ENCODE results near the gene IL22RA1. TPM values are rescaled to one million over a fixed set of nuclear protein-coding genes. Genes with fewer than 3 reads are reported as not detected.

Gene IL22RA1
- total and polyA plus RNA-seq, 2 of the 8 experiments (the other 6 are each of a cell fraction or from before 2014, with no cell fraction given), result 0.17 to 0.32 TPM

DNA sequence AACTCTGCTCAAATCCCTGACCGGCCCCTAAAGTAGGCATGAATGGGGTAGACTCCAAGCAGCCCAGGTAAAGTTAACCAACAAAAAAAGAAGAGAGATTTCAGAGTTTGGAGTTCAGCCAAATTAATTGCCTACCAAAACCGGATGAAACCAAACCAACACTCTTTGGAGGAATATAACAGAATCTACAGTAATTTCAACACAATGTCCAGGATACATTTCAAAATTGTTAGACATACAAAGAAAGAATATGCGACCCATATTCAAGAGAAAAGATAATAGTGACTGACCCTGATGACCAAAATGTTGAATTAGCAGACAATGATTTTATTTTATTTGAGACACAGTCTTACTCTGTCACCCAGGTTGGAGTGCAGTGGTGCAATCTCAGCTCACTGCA, 12.6 kb downstream of the IL22RA1 start:
- Histone ChIP-seq H3K36me3 (ENCODE audit: control insufficient read depth in 2 of 4, insufficient read depth in 4 of 4, low read length in 3 of 4) (no peaks in the 10 kb centered on the region), H4K5ac (ENCODE audit: insufficient read length, low read depth, low read length) (no peak overlapping the region), H2AFZ (ENCODE audit: low read length) (no peak overlapping the region), H3K23ac (ENCODE audit: insufficient read length) (no peak overlapping the region), H4K8ac (ENCODE audit: extremely low read depth, insufficient read depth, low read length) (no peak overlapping the region), H3K4me2 (ENCODE audit: insufficient read depth in 1 of 2, low read depth in 2 of 2, low read length in 2 of 2) (no peak overlapping the region), H3K14ac (ENCODE audit: insufficient read length) (no peak overlapping the region), H2BK5ac (ENCODE audit: low read depth, low read length) (no peak overlapping the region), H3K4me3 (ENCODE audit: extremely low read depth in 1 of 4, insufficient read depth in 2 of 4, low read depth in 3 of 4, low read length in 4 of 4) (no peak overlapping the region), H3K56ac (replicated peaks; ENCODE audit: insufficient read length, low read depth, low read length) (no peak overlapping the region), H3K9me3 (ENCODE audit: insufficient read depth in 2 of 2, low read depth in 1 of 2, low read length in 1 of 2) (peaks cover 3 to 5% of the 10 kb centered on the region in 2 experiments; a peak in 1 of 4 replicates), H3K4ac (replicated peaks; ENCODE audit: insufficient read length, low read depth, low read length) (no peak overlapping the region), H3K18ac (ENCODE audit: extremely low read depth, low read length) (no peak overlapping the region), H3K9ac (replicated peaks in 1 of 4; ENCODE audit: extremely low read depth in 1 of 4, low read depth in 3 of 4, low read length in 3 of 4) (no peak overlapping the region), H3K4me1 (replicated peaks in 1 of 4; ENCODE audit: control insufficient read depth in 3 of 4, insufficient read depth in 4 of 4, low read length in 3 of 4) (peaks cover 0 to 4% (median 2%) of the 10 kb centered on the region in 4 experiments; a peak in 4 of 7 replicates), H2BK12ac (ENCODE audit: low read depth, low read length) (no peak overlapping the region), H3K79me2 (ENCODE audit: control insufficient read depth in 1 of 2, insufficient read depth in 2 of 2, low read length in 2 of 2) (no peaks in the 10 kb centered on the region), H3K23me2 (ENCODE audit: low read depth, low read length) (no peaks in the 10 kb centered on the region), H3K79me1 (ENCODE audit: low read depth, low read length) (no peaks in the 10 kb centered on the region), H4K91ac (replicated peaks; ENCODE audit: insufficient read length, low read length) (no peak overlapping the region), H4K20me1 (replicated peaks in 1 of 2; ENCODE audit: control insufficient read depth in 1 of 2, insufficient read depth in 2 of 2, low read length in 2 of 2) (no peaks in the 10 kb centered on the region), H3K27me3 (replicated peaks in 1 of 4; ENCODE audit: control insufficient read depth in 3 of 4, extremely low read depth in 1 of 4, insufficient read depth in 3 of 4, low read length in 3 of 4) (no peaks in the 10 kb centered on the region; a peak in 3 of 7 replicates), H2BK15ac (ENCODE audit: low read length) (no peak overlapping the region), H2BK20ac (ENCODE audit: low read length) (no peak overlapping the region), H2AK5ac (ENCODE audit: low read depth, low read length) (no peak overlapping the region), H3K27ac (ENCODE audit: low read depth, low read length) (no peak overlapping the region), H2BK120ac (replicated peaks; ENCODE audit: low read depth, low read length) (no peak overlapping the region)
- FAIRE-seq, result no peak
- WGBS, 2 experiments (ENCODE audit: extremely low coverage in 1 of 2, insufficient coverage in 1 of 2, insufficient read length in 1 of 2, insufficient replicate concordance in 2 of 2, low coverage in 1 of 2, low lambda C conversion rate in 2 of 2, missing lambda C conversion rate in 1 of 2), result 90% methylated on average over 3 of the region's 3 CpGs; no CpG with 5 or more reads in 1 of the 2 experiments
- CTCF ChIA-PET (ENCODE audit: partially characterized antibody), result no interaction called here
- POLR2A ChIA-PET (ENCODE audit: partially characterized antibody), result no interaction called here
- TF ChIP-seq ASH2L (IDR thresholded peaks at IDR 0.05; ENCODE audit: low read length), result no peak
- TF ChIP-seq RXRA (IDR thresholded peaks at IDR 0.05; ENCODE audit: insufficient read depth, low read depth, low read length), result no peak
- no peak for TF ChIP-seq POU5F1 (IDR thresholded peaks at IDR 0.05; ENCODE audit: low read depth, low read length)
- no peak for TF ChIP-seq JUND (IDR thresholded peaks at IDR 0.05; ENCODE audit: low read length)
- TF ChIP-seq KDM5A (IDR thresholded peaks at IDR 0.05; ENCODE audit: low read length), result no peak
- TF ChIP-seq CREB1 (IDR thresholded peaks at IDR 0.05), result no peak
- TF ChIP-seq FOSL1 (IDR thresholded peaks at IDR 0.05; ENCODE audit: insufficient read depth, low read depth, low read length), result no peak
- no peak for TF ChIP-seq TCF12 (IDR thresholded peaks at IDR 0.05; ENCODE audit: low read depth, low read length)
- no peak for TF ChIP-seq KDM1A (IDR thresholded peaks at IDR 0.05; ENCODE audit: borderline replicate concordance, low read length)
- no peak for TF ChIP-seq SIX5 (IDR thresholded peaks at IDR 0.05; ENCODE audit: low read depth, low read length)
- no peak for TF ChIP-seq CBX5 (IDR thresholded peaks at IDR 0.05; ENCODE audit: low read depth, low read length)
- no peak for TF ChIP-seq GTF2F1 (IDR thresholded peaks at IDR 0.05; ENCODE audit: borderline replicate concordance, low read depth, low read length)
- TF ChIP-seq SAP30 (IDR thresholded peaks at IDR 0.05; ENCODE audit: insufficient read depth, insufficient replicate concordance, low read length), result no peak
- TF ChIP-seq HDAC2 (IDR thresholded peaks at IDR 0.05; ENCODE audit: borderline replicate concordance in 1 of 2, low read depth in 2 of 2, low read length in 2 of 2), result no peak
- TF ChIP-seq EGR1 (IDR thresholded peaks at IDR 0.05; ENCODE audit: borderline replicate concordance, low read depth, low read length), result no peak
- no peak for TF ChIP-seq TAF1 (IDR thresholded peaks at IDR 0.05; ENCODE audit: low read depth, low read length)
- DNase-seq (ENCODE audit: low read depth in 1 of 2, low spot score in 2 of 2), result no peak
